Esophagus (tissue), 2 donors: ENCODE results near the gene PABPN1. TPM values are rescaled to one million over a fixed set of nuclear protein-coding genes. Genes with fewer than 3 reads are reported as not detected.

ENCODE experiments used
- H3K27ac ChIP-seq, 2 donors: one replicate each; pipeline ENCODE4 v1.5.1; 2013; ENCODE audit warnings: low read depth in 2 of 2, mild to moderate bottlenecking in 2 of 2, inconsistent platforms in 1 of 2, low read length in 1 of 2, moderate library complexity in 1 of 2
- H3K27me3 ChIP-seq, 2 donors: one replicate each; pipeline ENCODE4 v1.6.1; 2013; ENCODE audit warnings: low read length in 2 of 2, control low read depth in 1 of 2, mild to moderate bottlenecking in 1 of 2; ENCODE audit not compliant: insufficient read depth in 2 of 2, control insufficient read depth in 1 of 2
- H3K36me3 ChIP-seq, 2 donors: one replicate each; pipeline ENCODE4 v1.6.1; 2013; ENCODE audit warnings: low read length in 1 of 2; ENCODE audit not compliant: control insufficient read depth in 2 of 2, insufficient read depth in 2 of 2
- H3K4me1 ChIP-seq, 2 donors: one replicate each; pipeline ENCODE4 v1.6.1; 2013; ENCODE audit warnings: low read length in 1 of 2; ENCODE audit not compliant: control insufficient read depth in 2 of 2, insufficient read depth in 2 of 2
- H3K4me3 ChIP-seq, 2 donors: one replicate each; pipeline ENCODE4 v1.5.1; 2013; ENCODE audit warnings: low read length in 2 of 2, mild to moderate bottlenecking in 2 of 2, low read depth in 1 of 2, moderate library complexity in 1 of 2
- H3K9me3 ChIP-seq, 2 donors: one replicate each; pipeline ENCODE4 v1.6.1; 2013; ENCODE audit warnings: mild to moderate bottlenecking in 2 of 2, low read depth in 1 of 2, low read length in 1 of 2, moderate library complexity in 1 of 2; ENCODE audit not compliant: control insufficient read depth in 2 of 2, insufficient read depth in 1 of 2
- WGBS, 2 donors: extraction: QIAGEN DNeasy Blood & Tissue Kit; methylation state at CpG; one replicate each; pipeline ENCODE4 v1.1.7; 2013; 5-methylcytosine and 5-hydroxymethylcytosine counted together
- polyA plus RNA-seq, 2 donors: library from polyadenylated mRNA; stranded (reverse); fragments of 200-250 nt; gene quantifications; one replicate each; pipeline ENCODE4 v1.2.3, GENCODE V29; 2013
- donor health status: healthy with polysubstance abuse.
- donor health status: Bipolar disorder and iron deficiency.

The PABPN1 gene
- polyA plus RNA-seq, 2 donors = 105 to 154 TPM

- Histone ChIP-seq H3K27ac (peak overlapping the region; percentile 93 to 99), H3K27me3 (no peaks in the 10 kb centered on the region), H3K36me3 (no peaks in the 10 kb centered on the region), H3K4me1 (no peaks in the 10 kb centered on the region), H3K9me3 (no peaks in the 10 kb centered on the region), H3K4me3 (peak overlapping the region in 1 of 2 donors; percentile 87)
- 48 to 62% methylated on average over 6 of the region's 6 CpGs for WGBS, 2 donors
These were observed 34.3 kb upstream of the PABPN1 start for GRCh38 chr14:23286902-23287479.

DNA sequence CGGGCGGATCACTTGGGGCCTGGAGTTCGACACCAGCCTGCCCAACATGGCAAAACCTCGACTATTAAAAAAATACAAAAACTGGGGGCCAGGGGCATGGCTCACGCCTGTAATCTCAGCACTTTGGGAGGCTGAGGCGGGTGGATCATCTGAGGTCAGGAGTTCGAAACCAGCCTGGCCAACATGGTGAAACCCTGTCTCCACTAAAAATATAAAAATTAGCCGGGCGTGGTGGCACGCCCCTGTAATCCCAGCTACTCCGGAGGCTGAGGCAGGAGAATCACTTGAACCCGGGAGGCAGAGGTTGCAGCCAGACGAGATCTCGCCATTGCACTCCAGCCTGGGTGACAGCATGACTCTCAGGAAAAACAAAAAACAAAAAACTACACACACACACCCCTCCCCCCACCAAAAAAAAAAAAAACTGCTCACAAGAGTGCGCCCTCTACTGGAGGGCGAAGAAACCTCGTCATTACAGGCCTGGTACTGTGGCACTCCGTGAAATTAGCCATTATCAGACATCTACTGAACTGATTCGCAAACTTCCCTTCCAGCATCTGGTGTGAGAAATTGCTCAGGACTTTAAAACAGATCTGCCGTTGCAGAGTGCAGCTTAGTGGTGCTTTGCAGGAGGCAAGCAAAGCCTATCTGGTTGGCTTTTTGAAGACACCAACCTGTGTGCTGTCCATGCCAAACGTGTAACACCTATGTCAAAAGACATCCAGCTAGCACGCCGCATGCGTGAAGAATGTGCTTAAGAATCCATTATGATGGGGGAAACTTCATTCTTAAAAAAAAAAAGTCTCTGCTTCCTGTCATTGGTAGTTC lies 26.3 kb upstream of the PABPN1 start:
- Histone ChIP-seq H3K27ac (peak overlapping the region in 1 of 2 donors; percentile 28), H3K4me3 (no peak overlapping the region), H3K4me1 (no peaks in the 10 kb centered on the region), H3K27me3 (no peaks in the 10 kb centered on the region), H3K36me3 (no peaks in the 10 kb centered on the region), H3K9me3 (no peaks in the 10 kb centered on the region)
- WGBS, 2 donors = 21 to 27% methylated on average over 24 of the region's 24 CpGs

DNA sequence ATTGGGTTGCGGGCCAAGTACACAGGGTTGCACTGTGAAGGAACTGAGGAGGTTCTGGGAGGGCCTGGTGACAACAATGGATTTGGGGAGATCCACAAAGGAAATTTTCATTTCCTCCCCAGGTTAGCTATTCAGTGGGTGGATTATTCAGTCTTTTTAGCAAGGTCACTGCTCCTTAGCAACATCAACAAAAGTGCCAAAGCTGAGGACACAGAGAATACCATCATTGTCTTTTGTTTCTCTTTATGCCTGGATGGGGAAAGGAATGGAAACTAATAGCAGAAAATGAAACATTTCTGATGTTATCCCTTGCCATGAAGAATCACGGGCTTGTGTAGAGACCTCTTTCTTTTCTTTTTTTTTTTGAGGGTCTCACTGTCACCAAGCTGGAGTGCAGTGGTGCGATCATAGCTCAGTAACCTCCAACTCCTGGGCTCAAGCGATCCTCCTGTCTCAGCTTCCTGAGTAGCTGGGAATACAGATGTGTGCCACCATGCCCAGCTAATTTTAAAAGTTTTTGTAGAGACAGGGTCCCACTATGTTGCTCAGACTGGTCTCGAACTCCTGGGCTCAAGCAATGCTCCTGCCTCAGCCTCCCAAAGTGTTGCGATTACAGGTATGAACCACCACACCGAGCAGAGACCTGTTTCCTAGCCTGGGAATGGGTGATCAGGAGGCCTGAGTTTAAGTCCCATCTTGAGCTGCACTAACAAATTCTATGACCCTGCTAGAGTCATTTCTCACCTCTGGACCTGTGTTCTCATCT lies 25.1 kb upstream of the PABPN1 start:
- H3K36me3 ChIP-seq = no peaks in the 10 kb centered on the region
- no peaks in the 10 kb centered on the region for H3K9me3 ChIP-seq
- 91 to 92% methylated on average over 7 of the region's 7 CpGs for WGBS, 2 donors
- no peak overlapping the region for H3K27ac ChIP-seq
- H3K27me3 ChIP-seq = no peaks in the 10 kb centered on the region
- H3K4me1 ChIP-seq = no peaks in the 10 kb centered on the region
- H3K4me3 ChIP-seq = no peak overlapping the region

DNA sequence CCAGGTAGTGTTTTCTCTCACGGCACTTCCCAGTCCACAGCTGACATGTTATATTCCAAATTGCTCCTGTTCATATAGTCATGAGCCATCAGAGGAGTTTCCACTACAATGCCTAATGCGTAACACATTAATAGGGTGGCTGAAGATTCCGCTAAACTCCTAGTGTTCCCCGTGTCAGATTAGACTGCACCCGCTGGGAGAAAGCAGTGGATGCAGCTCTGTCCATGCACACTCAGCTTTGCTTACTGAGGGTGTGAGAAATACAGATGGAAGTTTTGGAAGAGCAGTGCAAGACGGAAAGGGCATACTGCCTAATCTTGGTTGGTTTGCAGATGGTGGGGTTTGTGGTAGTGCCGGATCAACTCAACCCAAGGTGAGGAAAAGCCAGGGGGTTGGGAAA lies 24.2 kb upstream of the PABPN1 start:
- Histone ChIP-seq H3K4me3 (no peak overlapping the region), H3K4me1 (no peaks in the 10 kb centered on the region), H3K36me3 (no peaks in the 10 kb centered on the region), H3K27ac (no peak overlapping the region), H3K27me3 (no peaks in the 10 kb centered on the region), H3K9me3 (no peaks in the 10 kb centered on the region)
- 88 to 91% methylated on average over 7 of the region's 7 CpGs for WGBS, 2 donors

GRCh38 chr14:23297611-23298277 lies 23.5 kb upstream of the PABPN1 start:
- Histone ChIP-seq H3K36me3 (no peaks in the 10 kb centered on the region), H3K4me3 (no peak overlapping the region), H3K27ac (peak overlapping the region; percentile 50 to 66), H3K4me1 (no peaks in the 10 kb centered on the region), H3K9me3 (no peaks in the 10 kb centered on the region), H3K27me3 (no peaks in the 10 kb centered on the region)
- WGBS, 2 donors = 90% methylated on average over 7 of the region's 7 CpGs

- Histone ChIP-seq H3K27me3 (no peaks in the 10 kb centered on the region), H3K27ac (peak overlapping the region; percentile 85 to 87), H3K36me3 (no peaks in the 10 kb centered on the region), H3K9me3 (no peaks in the 10 kb centered on the region), H3K4me1 (peaks cover 0 to 3% of the 10 kb centered on the region in 2 donors), H3K4me3 (peak overlapping the region in 1 of 2 donors; percentile 65)
- 67 to 73% methylated on average over 2 of the region's 2 CpGs for WGBS, 2 donors
These were observed 21.9 kb upstream of the PABPN1 start for GRCh38 chr14:23299211-23299957.

DNA sequence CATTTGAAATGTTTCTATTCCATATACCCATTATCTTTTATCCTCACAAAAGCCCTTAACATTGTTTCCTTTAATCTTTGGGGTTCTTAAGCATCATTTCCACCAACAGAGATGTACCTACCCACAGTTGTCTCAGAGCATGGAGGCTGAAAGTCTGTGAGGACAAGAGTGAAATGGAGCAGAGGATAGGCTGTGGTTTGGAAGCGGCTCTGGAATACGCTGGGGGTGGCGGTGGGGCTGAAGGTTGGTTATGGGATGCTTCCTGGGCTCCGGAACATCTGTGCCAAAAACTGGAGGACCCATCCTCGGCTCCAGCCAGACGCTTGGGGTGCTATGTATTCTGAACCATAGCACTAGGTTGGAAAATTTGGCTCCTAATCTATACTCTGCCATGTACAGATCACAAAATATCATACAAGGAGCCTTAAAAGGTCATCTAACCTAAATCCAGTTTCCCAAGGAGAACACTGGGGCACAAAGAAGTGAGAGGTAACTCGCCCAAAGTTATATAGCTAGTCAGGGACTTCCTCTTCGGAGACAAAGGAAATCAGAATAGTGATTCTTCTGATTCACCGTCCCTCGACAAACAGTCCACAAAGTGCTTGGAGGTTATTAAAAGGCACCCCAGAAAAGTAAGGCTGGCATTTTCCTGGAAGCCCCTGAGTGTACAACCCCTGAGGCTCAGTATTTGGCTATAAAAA lies 21.1 kb upstream of the PABPN1 start:
- Histone ChIP-seq H3K9me3 (no peaks in the 10 kb centered on the region), H3K36me3 (no peaks in the 10 kb centered on the region), H3K4me3 (peak overlapping the region; percentile 65 to 68), H3K27ac (peak overlapping the region; percentile 99 to 100), H3K4me1 (peaks cover 0 to 3% of the 10 kb centered on the region in 2 donors), H3K27me3 (no peaks in the 10 kb centered on the region)
- 53 to 60% methylated on average over 10 of the region's 10 CpGs for WGBS, 2 donors

- Histone ChIP-seq H3K4me3 (peak overlapping the region; percentile 65 to 68), H3K27ac (peak overlapping the region; percentile 99 to 100), H3K27me3 (no peaks in the 10 kb centered on the region), H3K36me3 (no peaks in the 10 kb centered on the region), H3K4me1 (peaks cover 0 to 3% of the 10 kb centered on the region in 2 donors), H3K9me3 (no peaks in the 10 kb centered on the region)
- WGBS, 2 donors = 2 to 5% methylated on average over 13 of the region's 13 CpGs
These were observed 20.5 kb upstream of the PABPN1 start for GRCh38 chr14:23300687-23301223.
